Peyer's patch (tissue), 4 donors: ENCODE measurements around the gene TRIM17. TPM values are rescaled to one million over a fixed set of nuclear protein-coding genes. Genes with fewer than 3 reads are reported as not detected.

ENCODE experiments used
- DNase-seq, 3 donors: peaks; one replicate each; pipeline ENCODE4 v3.0.0-alpha.2; 2017 to 2019
- H3K27ac ChIP-seq, 4 donors: fragments of 200-600 bp; sonication (generic); one replicate each; pipeline ENCODE4 v1.5.1; 2016 to 2019
- H3K27me3 ChIP-seq, 2 donors: fragments of 200-600 bp; sonication (generic); one replicate each; pipeline ENCODE4 v1.5.1; 2019
- H3K36me3 ChIP-seq, 3 donors: fragments of 200-600 bp; sonication (generic); one replicate each; pipeline ENCODE4 v1.5.1; 2016 to 2019
- H3K4me1 ChIP-seq, 4 donors: fragments of 200-600 bp; sonication (generic); one replicate each; pipeline ENCODE4 v1.5.1; 2016 to 2019
- H3K4me3 ChIP-seq, 4 donors: fragments of 200-600 bp; sonication (generic); 1 replicate in 3 of 4; 2 replicates in 1 of 4; pipeline ENCODE4 v1.5.1; 2016 to 2019; ENCODE audit warnings: mild to moderate bottlenecking in 1 of 4
- H3K9me3 ChIP-seq, 4 donors: fragments of 200-600 bp; sonication (generic); one replicate each; pipeline ENCODE4 v1.5.1; 2016 to 2019; ENCODE audit warnings: mild to moderate bottlenecking in 1 of 4
- POLR2A ChIP-seq, 2 donors: fragments of 450-650 bp; IDR thresholded peaks; one replicate each; pipeline ENCODE4 v1.5.1; 2017; ENCODE audit warnings: antibody characterized with exemption in 2 of 2, mild to moderate bottlenecking in 2 of 2, moderate library complexity in 2 of 2
- total RNA-seq, 4 donors: library from RNA; depleted of rRNA; stranded (reverse); fragments of >200 nt; gene quantifications; one replicate each; pipeline ENCODE4 v1.1.0, GENCODE V29; 2016
- TF ChIP-seq, protein P1 (sequence below), 6 experiments: fragments of 450-650 bp in 4 of 6; fragments of 200-600 bp in 2 of 6; sonication (generic) in 1 of 6; IDR thresholded peaks; one replicate each; pipeline ENCODE4 v1.5.1; 2017 to 2019; ENCODE audit warnings: antibody characterized with exemption in 6 of 6, mild to moderate bottlenecking in 3 of 6, moderate library complexity in 1 of 6

TRIM17 gene
- total RNA-seq, 4 donors from 2014 or later: 2.5 to 2.7 TPM; not detected in 2

- Histone ChIP-seq H3K27me3 (no peaks in the 10 kb centered on the region), H3K27ac (no peak overlapping the region), H3K36me3 (no peaks in the 10 kb centered on the region), H3K9me3 (no peaks in the 10 kb centered on the region), H3K4me3 (no peak overlapping the region), H3K4me1 (peaks cover 0 to 6% (median 4%) of the 10 kb centered on the region in 4 donors)
- no peak for DNase-seq
- TF ChIP-seq, protein P1, sequence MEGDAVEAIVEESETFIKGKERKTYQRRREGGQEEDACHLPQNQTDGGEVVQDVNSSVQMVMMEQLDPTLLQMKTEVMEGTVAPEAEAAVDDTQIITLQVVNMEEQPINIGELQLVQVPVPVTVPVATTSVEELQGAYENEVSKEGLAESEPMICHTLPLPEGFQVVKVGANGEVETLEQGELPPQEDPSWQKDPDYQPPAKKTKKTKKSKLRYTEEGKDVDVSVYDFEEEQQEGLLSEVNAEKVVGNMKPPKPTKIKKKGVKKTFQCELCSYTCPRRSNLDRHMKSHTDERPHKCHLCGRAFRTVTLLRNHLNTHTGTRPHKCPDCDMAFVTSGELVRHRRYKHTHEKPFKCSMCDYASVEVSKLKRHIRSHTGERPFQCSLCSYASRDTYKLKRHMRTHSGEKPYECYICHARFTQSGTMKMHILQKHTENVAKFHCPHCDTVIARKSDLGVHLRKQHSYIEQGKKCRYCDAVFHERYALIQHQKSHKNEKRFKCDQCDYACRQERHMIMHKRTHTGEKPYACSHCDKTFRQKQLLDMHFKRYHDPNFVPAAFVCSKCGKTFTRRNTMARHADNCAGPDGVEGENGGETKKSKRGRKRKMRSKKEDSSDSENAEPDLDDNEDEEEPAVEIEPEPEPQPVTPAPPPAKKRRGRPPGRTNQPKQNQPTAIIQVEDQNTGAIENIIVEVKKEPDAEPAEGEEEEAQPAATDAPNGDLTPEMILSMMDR (IDR thresholded peaks at IDR 0.05): no peak
- TF ChIP-seq POLR2A (IDR thresholded peaks at IDR 0.05): no peak
Observed at GRCh38 chr1:228383773-228384172, 32.9 kb downstream of the TRIM17 start.

- no peak for DNase-seq
- Histone ChIP-seq H3K27ac (no peak overlapping the region), H3K4me1 (peaks cover 0 to 16% (median 7%) of the 10 kb centered on the region in 4 donors), H3K9me3 (no peaks in the 10 kb centered on the region), H3K36me3 (no peaks in the 10 kb centered on the region), H3K27me3 (no peaks in the 10 kb centered on the region), H3K4me3 (no peak overlapping the region)
- TF ChIP-seq, protein P1 (IDR thresholded peaks at IDR 0.05): no peak
- TF ChIP-seq POLR2A (IDR thresholded peaks at IDR 0.05): no peak
Observed at GRCh38 chr1:228381356-228381755, 35.3 kb downstream of the TRIM17 start.

DNA sequence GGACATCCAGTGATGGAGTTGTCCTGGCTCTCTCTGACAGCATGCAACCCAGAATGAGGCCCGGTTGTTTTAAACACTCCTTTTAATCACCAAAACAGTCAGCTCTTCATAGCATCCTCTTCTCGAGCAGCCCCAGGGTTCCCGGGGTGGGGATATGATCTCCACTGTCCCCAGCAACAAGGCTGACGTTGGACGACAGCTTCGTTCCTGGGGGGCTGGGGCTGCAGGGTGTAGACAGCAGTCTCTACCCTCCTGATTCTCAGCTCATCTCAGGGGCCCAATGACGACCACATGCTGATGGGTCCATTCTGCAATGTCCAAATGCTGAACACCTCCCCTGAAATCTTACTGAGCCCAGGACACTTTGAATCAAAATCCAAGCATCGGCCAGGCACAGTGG is 37.0 kb downstream of the TRIM17 start:
- Histone ChIP-seq H3K4me1 (peaks cover 0 to 16% (median 7%) of the 10 kb centered on the region in 4 donors), H3K36me3 (no peaks in the 10 kb centered on the region), H3K27ac (no peak overlapping the region), H3K9me3 (no peaks in the 10 kb centered on the region), H3K27me3 (no peaks in the 10 kb centered on the region), H3K4me3 (no peak overlapping the region)
- TF ChIP-seq, protein P1 (IDR thresholded peaks at IDR 0.05): no peak
- peak in 1 of 3 donors; percentile 16 for DNase-seq

DNA sequence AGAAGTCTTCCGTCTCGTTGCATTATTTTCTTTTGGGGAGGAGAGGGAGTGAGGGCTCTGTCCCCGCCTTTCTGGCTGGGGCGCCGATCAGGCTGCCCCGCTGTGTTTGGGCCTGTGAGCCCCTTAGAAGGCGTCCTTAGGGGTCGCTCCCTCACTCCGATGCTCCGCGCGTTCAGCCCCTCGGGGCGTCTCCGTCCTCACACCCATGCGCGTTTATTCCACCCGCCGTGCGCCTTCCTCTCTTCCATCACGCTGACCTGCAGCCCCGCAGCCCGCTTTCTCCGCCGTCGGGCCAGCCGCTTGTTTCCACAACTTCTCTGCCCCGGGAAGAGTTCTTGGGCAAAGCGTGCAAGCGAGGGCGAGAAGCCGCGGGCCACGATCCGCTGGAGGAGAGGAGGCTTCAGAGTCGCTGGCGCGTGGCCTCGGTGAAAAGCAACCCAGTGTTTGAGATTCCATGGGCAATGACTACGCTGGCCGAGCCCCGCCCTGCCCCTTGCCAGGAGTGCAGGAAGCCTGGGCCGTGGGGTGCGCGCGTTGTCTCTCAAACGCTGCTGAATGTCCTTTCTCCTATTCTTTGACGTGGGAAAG is 37.7 kb downstream of the TRIM17 start:
- peak overlapping the region in 2 of 4 donors; percentile 25 to 31 for H3K27ac ChIP-seq
- TF ChIP-seq, protein P1 (IDR thresholded peaks at IDR 0.05): peak in 1 of 6 experiments; percentile 1
- TF ChIP-seq POLR2A (IDR thresholded peaks at IDR 0.05): no peak
- H3K4me1 ChIP-seq: peaks cover 0 to 16% (median 7%) of the 10 kb centered on the region in 4 donors
- H3K4me3 ChIP-seq: peak overlapping the region; percentile 27 to 59 (median 54)
- H3K36me3 ChIP-seq: no peaks in the 10 kb centered on the region
- H3K9me3 ChIP-seq: no peaks in the 10 kb centered on the region
- no peaks in the 10 kb centered on the region for H3K27me3 ChIP-seq
- DNase-seq: peak in 1 of 3 donors; percentile 52

DNA sequence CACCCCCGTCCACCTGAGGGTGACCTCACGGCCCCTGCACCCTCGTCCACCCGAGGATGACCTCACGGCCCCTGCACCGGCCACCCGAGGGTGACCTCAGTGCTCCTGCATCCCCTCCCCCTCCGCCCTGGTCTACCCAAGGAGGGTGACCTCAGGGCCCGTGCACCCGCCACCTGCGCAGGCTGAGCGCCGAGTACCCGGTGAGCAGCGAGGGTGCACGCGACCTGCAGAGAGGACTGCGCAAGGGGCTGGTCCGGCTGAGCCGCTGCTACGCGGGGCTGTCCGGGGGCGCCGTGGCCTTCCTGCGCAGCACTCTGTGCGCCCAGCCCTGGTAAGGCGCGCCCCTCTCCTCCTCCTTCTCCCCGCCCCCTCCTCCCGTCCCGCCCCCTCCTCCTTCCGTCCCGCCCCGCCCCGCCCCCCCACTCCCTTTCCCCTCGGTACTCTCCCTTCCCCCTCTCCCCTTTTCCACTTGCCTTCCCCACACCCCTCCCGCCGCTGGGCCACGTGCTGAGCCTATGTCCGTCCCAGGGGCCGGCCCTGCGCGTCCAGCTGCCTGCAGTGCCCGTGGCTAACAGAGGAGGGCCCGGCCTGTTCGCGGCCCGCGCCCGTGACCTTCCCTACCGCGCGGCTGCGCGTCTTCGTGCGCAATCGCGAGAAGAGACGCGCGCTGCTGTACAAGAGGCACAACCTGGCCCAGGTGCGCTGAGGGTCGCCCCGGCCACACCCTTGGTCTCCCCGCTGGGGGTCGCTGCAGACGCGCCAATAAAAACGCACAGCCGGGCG is 38.4 kb downstream of the TRIM17 start:
- no peaks in the 10 kb centered on the region for H3K36me3 ChIP-seq
- H3K27me3 ChIP-seq: no peaks in the 10 kb centered on the region
- no peak for TF ChIP-seq POLR2A (IDR thresholded peaks at IDR 0.05)
- TF ChIP-seq, protein P1 (IDR thresholded peaks at IDR 0.05): peak in 4 of 6 experiments; percentile 21 to 52 (median 40)
- peak overlapping the region; percentile 27 to 59 (median 54) for H3K4me3 ChIP-seq
- H3K4me1 ChIP-seq: peaks cover 0 to 16% (median 7%) of the 10 kb centered on the region in 4 donors
- peak overlapping the region in 2 of 4 donors; percentile 25 to 31 for H3K27ac ChIP-seq
- peak; percentile 20 to 64 (median 60) for DNase-seq
- no peaks in the 10 kb centered on the region for H3K9me3 ChIP-seq
